K562 (cell line): ENCODE results near the gene INO80C. TPM values are rescaled to one million over a fixed set of nuclear protein-coding genes. Genes with fewer than 3 reads are reported as not detected.

Experiments used
- HDAC6 ChIP-seq: IDR thresholded peaks from 2 replicates; pipeline ENCODE4 v1.6.1; 2012; ENCODE audit warnings: low read depth, mild to moderate bottlenecking, control low read depth, inconsistent platforms, low read length, moderate library complexity
- PBX2 ChIP-seq, 2 experiments: IDR thresholded peaks in 1 of 2; conservative IDR thresholded peaks in 1 of 2; 2 replicates each; pipeline ENCODE4 v1.6.1; 2016; ENCODE audit warnings: low read depth in 2 of 2, mild to moderate bottlenecking in 1 of 2, missing compliant biosample characterization in 1 of 2, missing genetic modification characterization in 1 of 2, moderate library complexity in 1 of 2
- STAT6 ChIP-seq: sonication (generic); formaldehyde crosslinking; IDR thresholded peaks from 2 replicates; pipeline ENCODE4 v1.8.1; 2023; ENCODE audit warnings: mild to moderate bottlenecking, missing genetic modification reagents
- TCF3 ChIP-seq: sonication (generic); formaldehyde crosslinking; IDR thresholded peaks from 2 replicates; pipeline ENCODE4 v1.4.0; 2020; ENCODE audit warnings: mild to moderate bottlenecking, missing genetic modification reagents
- ZNF253 ChIP-seq: fragments of 250-450 bp; sonication (Bioruptor Pico); conservative IDR thresholded peaks from 2 replicates; pipeline ENCODE4 v1.6.1; 2021; ENCODE audit warnings: mild to moderate bottlenecking
- ZNF444 ChIP-seq: fragments of 250-450 bp; sonication (Bioruptor Pico); IDR thresholded peaks from 2 replicates; pipeline ENCODE4 v1.4.0; 2020; ENCODE audit warnings: mild to moderate bottlenecking, moderate library complexity
- ZNF695 ChIP-seq: fragments of 450-650 bp; formaldehyde crosslinking; IDR thresholded peaks from 2 replicates; pipeline ENCODE4 v1.4.0; 2020; ENCODE audit warnings: mild to moderate bottlenecking, moderate library complexity
- polyA plus RNA-seq, 8 experiments: library from polyadenylated mRNA; depleted of rRNA in 4 of 8; stranded (reverse) in 5 of 8; unstranded in 3 of 8; fragments of >200 nt; fragmentation: Nextera tagmentation in 2 of 8; fragmentation: Illumina TruSeq in 1 of 8; extraction: Ambion mirVana in 2 of 8; extraction: Trizol in 1 of 8; gene quantifications; 2 replicates each; pipeline versions ENCODE4 v1.2.1 to v1.2.3, GENCODE V29; 2011 to 2014; ENCODE audit warnings: inconsistent platforms in 1 of 8, missing spikeins in 1 of 8
- total RNA-seq, 7 experiments: library from RNA; depleted of rRNA in 6 of 7; stranded (reverse); fragments of >200 nt in 6 of 7; fragmentation: Illumina TruSeq in 2 of 7; extraction: Trizol in 2 of 7; gene quantifications; 2 replicates each; pipeline versions ENCODE4 v1.2.1 to v1.2.3, GENCODE V29; 2011 to 2021; ENCODE audit warnings: low replicate concordance in 1 of 7

Gene INO80C
- total and polyA plus RNA-seq, 9 of the 15 experiments (the other 6 are each of a cell fraction or from before 2014, with no cell fraction given) = 14.3 to 53.3 (median 46.6) TPM

DNA sequence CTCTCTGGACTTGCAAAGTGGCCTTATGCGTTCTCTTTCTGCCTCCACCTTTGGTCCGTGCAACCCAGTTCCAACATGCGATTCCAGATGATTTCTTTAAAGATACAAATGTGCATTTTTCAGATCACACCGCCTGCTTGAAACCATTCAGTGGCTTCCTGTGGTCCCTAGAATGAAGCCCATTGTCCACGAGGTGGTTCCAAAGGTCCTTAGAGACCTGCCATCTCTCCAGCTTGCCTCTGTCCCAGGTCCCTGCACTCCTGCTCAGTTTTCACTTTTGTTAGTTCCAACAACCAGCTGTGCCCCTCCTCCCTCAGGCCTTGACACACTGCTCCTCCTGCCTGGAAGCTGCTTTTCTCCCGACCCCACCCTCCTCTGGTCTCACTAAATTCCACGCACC lies 3.6 kb upstream of the INO80C start (continued):
- TF ChIP-seq STAT6 (CRISPR knock-in tag) = no peak
- TF ChIP-seq ZNF444 (CRISPR knock-in tag) = no peak
- no peak for TF ChIP-seq ZNF695 (CRISPR knock-in tag)
- no peak for TF ChIP-seq HDAC6
- TF ChIP-seq ZNF253 (CRISPR knock-in tag) = no peak
- TF ChIP-seq PBX2 (CRISPR knock-in tag; IDR thresholded peaks at IDR 0.05; ENCODE audit: low read depth) = no peak
- no peak for TF ChIP-seq PBX2 (tag; conservative IDR thresholded peaks at IDR 0.05; ENCODE audit: low read depth)
- no peak for TF ChIP-seq TCF3 (CRISPR knock-in tag)
